ENCODE results near the gene SPAG6. TPM values are rescaled to one million over a fixed set of nuclear protein-coding genes. Genes with fewer than 3 reads are reported as not detected.

Gene SPAG6
- polyA plus RNA-seq, 3 donors: 0.11 to 0.13 TPM; not detected in 1

- no peak overlapping the region for H3K4me3 ChIP-seq (replicated peaks in 1 of 3; ENCODE audit: low read depth in 2 of 3, low read length in 3 of 3)
- peaks cover 23 to 48% of the 10 kb centered on the region in 2 donors for H3K27me3 ChIP-seq (ENCODE audit: control insufficient read depth in 2 of 2, insufficient read depth in 2 of 2, low read length in 2 of 2)
- H3K4me1 ChIP-seq (ENCODE audit: control insufficient read depth in 1 of 2, insufficient read depth in 2 of 2, low read length in 2 of 2): peaks cover 31 to 34% of the 10 kb centered on the region in 2 donors
- no peak overlapping the region for H2AFZ ChIP-seq (ENCODE audit: insufficient read depth, low read depth, low read length, poor library complexity, severe bottlenecking)
- peaks cover 3 to 4% of the 10 kb centered on the region in 2 donors for H3K9me3 ChIP-seq (replicated peaks in 1 of 2; ENCODE audit: control insufficient read depth in 1 of 2, insufficient read depth in 1 of 2, low read length in 2 of 2)
- peaks cover 2% of the 10 kb centered on the region for H3K79me2 ChIP-seq (ENCODE audit: insufficient read depth, low read length)
- no CpG with 5 or more reads among the region's 3 CpGs for whole genome bisulfite sequencing (ENCODE audit: insufficient coverage)
- peaks cover 31% of the 10 kb centered on the region for H3K4me1 Mint-ChIP-seq
- peaks cover 0 to 9% (median 3%) of the 10 kb centered on the region in 7 donors for H3K9me3 Mint-ChIP-seq
- H3K4me3 Mint-ChIP-seq: no peak overlapping the region
- H3K36me3 ChIP-seq (replicated peaks in 1 of 2; ENCODE audit: control insufficient read depth in 1 of 2, insufficient read depth in 2 of 2, low read length in 2 of 2): peaks cover 17 to 22% of the 10 kb centered on the region in 2 donors
- H3K27me3 Mint-ChIP-seq (ENCODE audit: low read depth in 3 of 3): peaks cover 23 to 37% (median 35%) of the 10 kb centered on the region in 3 donors
- no peak for TF ChIP-seq CTCF (IDR thresholded peaks at IDR 0.05)
- no peak overlapping the region for H3K27ac Mint-ChIP-seq
- H3K36me3 Mint-ChIP-seq: peaks cover 25 to 35% of the 10 kb centered on the region in 2 donors
- H3K9ac ChIP-seq (ENCODE audit: insufficient read depth, low read length, poor library complexity, severe bottlenecking): no peak overlapping the region
- intact Hi-C loops (cut with micrococcal nuclease): loop anchor here in 1 of 2 donors (10.0 kb wide), 1 partner anchor 794 kb away; the partner anchor contains the start of gene MLLT10
- no peak for DNase-seq
- H4K20me1 ChIP-seq (ENCODE audit: insufficient read depth, low read length): peaks cover 9% of the 10 kb centered on the region
- H3K27ac ChIP-seq (ENCODE audit: low read depth in 1 of 2, low read length in 2 of 2): no peak overlapping the region
- H3K4me2 ChIP-seq (replicated peaks; ENCODE audit: extremely low read depth, low read length, poor library complexity, severe bottlenecking): no peak overlapping the region
Measured at GRCh38 chr10:22329150-22329549, 16.1 kb upstream of the SPAG6 start.

DNA sequence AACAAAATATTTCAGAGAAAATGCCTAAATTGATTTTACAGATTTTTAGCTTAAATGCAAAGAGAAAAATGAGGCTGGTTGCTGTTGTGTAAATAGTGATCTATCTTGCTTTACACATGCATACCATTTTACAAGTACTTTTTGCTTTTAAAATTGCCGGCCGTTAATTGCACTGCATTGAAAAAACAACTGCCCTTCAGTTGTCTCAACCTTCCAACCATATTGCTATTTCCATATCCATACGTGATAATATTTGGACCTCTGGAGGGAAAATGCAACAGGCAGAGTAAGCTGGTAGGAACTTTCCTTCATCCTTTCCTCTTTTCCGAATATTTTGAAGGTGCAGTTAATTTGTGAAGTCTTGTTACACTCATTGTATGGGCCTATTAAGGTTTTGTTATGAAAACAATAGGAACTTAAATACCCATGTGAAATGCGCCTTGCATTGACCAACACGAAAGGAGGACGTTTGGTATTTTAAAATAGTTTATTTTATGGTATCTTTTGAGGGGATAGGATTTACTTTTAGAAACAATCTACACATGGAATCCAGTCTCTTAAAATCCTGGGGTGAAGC lies 13.1 kb upstream of the SPAG6 start:
- H3K27ac ChIP-seq (ENCODE audit: low read depth in 1 of 2, low read length in 2 of 2): no peak overlapping the region
- no peak overlapping the region for H3K4me3 ChIP-seq (replicated peaks in 1 of 3; ENCODE audit: low read depth in 2 of 3, low read length in 3 of 3)
- no peak for TF ChIP-seq CTCF (IDR thresholded peaks at IDR 0.05)
- Mint-ChIP-seq H3K4me3 (peak overlapping the region in 1 of 2 donors; percentile 94), H3K27me3 (ENCODE audit: low read depth in 3 of 3) (peaks cover 39 to 46% (median 44%) of the 10 kb centered on the region in 3 donors), H3K36me3 (peaks cover 20% of the 10 kb centered on the region in 2 donors), H3K4me1 (peaks cover 32% of the 10 kb centered on the region), H3K9me3 (peaks cover 0 to 33% (median 26%) of the 10 kb centered on the region in 7 donors), H3K27ac (no peak overlapping the region)
- no peak overlapping the region for H3K4me2 ChIP-seq (replicated peaks; ENCODE audit: extremely low read depth, low read length, poor library complexity, severe bottlenecking)
- no CpG with 5 or more reads among the region's 7 CpGs for WGBS (ENCODE audit: insufficient coverage)
- no peaks in the 10 kb centered on the region for H4K20me1 ChIP-seq (ENCODE audit: insufficient read depth, low read length)
- no peak overlapping the region for H3K9ac ChIP-seq (ENCODE audit: insufficient read depth, low read length, poor library complexity, severe bottlenecking)
- intact Hi-C loops (cut with micrococcal nuclease): no loop called here
- H3K79me2 ChIP-seq (ENCODE audit: insufficient read depth, low read length): no peaks in the 10 kb centered on the region
- H2AFZ ChIP-seq (ENCODE audit: insufficient read depth, low read depth, low read length, poor library complexity, severe bottlenecking): no peak overlapping the region
- peaks cover 42 to 46% of the 10 kb centered on the region in 2 donors for H3K4me1 ChIP-seq (ENCODE audit: control insufficient read depth in 1 of 2, insufficient read depth in 2 of 2, low read length in 2 of 2)
- DNase-seq: no peak
- peaks cover 26 to 51% of the 10 kb centered on the region in 2 donors for H3K27me3 ChIP-seq (ENCODE audit: control insufficient read depth in 2 of 2, insufficient read depth in 2 of 2, low read length in 2 of 2)
- H3K9me3 ChIP-seq (replicated peaks in 1 of 2; ENCODE audit: control insufficient read depth in 1 of 2, insufficient read depth in 1 of 2, low read length in 2 of 2): peaks cover 10 to 17% of the 10 kb centered on the region in 2 donors
- H3K36me3 ChIP-seq (replicated peaks in 1 of 2; ENCODE audit: control insufficient read depth in 1 of 2, insufficient read depth in 2 of 2, low read length in 2 of 2): peaks cover 17 to 22% of the 10 kb centered on the region in 2 donors

All from CD14-positive monocyte (primary cell).